ENCODE measurements around the gene ERGIC3.

DNA sequence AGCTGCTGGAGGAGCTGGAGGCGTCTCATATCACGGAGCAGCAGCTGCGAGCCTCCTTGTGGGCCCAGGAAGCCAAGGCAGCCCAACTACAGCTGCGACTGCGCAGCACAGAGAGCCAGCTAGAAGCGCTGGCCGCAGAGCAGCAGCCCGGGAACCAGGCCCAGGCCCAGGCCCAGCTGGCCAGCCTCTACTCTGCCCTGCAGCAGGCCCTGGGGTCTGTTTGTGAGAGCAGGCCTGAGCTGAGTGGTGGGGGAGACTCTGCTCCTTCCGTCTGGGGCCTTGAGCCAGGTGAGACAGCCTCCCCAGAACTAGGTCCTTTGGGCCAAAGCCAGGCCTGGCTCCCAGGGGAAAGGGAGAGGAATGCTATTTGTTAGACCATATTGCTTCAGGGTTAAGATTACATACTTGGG lies 44.1 kb upstream of the ERGIC3 start:
- TF ChIP-seq, protein P1, sequence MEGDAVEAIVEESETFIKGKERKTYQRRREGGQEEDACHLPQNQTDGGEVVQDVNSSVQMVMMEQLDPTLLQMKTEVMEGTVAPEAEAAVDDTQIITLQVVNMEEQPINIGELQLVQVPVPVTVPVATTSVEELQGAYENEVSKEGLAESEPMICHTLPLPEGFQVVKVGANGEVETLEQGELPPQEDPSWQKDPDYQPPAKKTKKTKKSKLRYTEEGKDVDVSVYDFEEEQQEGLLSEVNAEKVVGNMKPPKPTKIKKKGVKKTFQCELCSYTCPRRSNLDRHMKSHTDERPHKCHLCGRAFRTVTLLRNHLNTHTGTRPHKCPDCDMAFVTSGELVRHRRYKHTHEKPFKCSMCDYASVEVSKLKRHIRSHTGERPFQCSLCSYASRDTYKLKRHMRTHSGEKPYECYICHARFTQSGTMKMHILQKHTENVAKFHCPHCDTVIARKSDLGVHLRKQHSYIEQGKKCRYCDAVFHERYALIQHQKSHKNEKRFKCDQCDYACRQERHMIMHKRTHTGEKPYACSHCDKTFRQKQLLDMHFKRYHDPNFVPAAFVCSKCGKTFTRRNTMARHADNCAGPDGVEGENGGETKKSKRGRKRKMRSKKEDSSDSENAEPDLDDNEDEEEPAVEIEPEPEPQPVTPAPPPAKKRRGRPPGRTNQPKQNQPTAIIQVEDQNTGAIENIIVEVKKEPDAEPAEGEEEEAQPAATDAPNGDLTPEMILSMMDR (IDR thresholded peaks at IDR 0.05), result no peak
- TF ChIP-seq POLR2A (IDR thresholded peaks at IDR 0.05), result no peak
- peak in 1 of 2 donors; percentile 31 for TF ChIP-seq POLR2AphosphoS5 (IDR thresholded peaks at IDR 0.05; ENCODE audit: insufficient read depth in 1 of 2, low read depth in 1 of 2)

Data from vagina (tissue), 2 donors.